Suppressor macrophage (primary cell): ENCODE data around the gene SEC31A.
"Not testable (repeated sequence)": the region's sequence is repeated elsewhere in the genome, so short reads cannot be mapped to it uniquely, and the experiment has no call there.

Experiments
- DNase-seq, 4 experiments: peaks; one replicate each; pipeline ENCODE4 v3.0.0-alpha.2; 2020 to 2022

The SEC31A gene

GRCh38 chr4:82891707-82892466 lies 934 bp upstream of the SEC31A start:
- DNase-seq, result no peak

- DNase-seq, result no peak
These were observed 439 bp downstream of the SEC31A start for GRCh38 chr4:82890528-82890900.

GRCh38 chr4:82889287-82889686 lies 1.7 kb downstream of the SEC31A start:
- DNase-seq, result no peak

- no peak for DNase-seq
These were observed 4.6 kb downstream of the SEC31A start for GRCh38 chr4:82886147-82886942.

- DNase-seq, result no peak
These were observed 5.5 kb downstream of the SEC31A start for GRCh38 chr4:82885410-82885809.

GRCh38 chr4:82868572-82868971 lies 22.4 kb downstream of the SEC31A start:
- no peak for DNase-seq

GRCh38 chr4:82866706-82867385 lies 24.1 kb downstream of the SEC31A start:
- DNase-seq, result no peak

- DNase-seq, result not testable (repeated sequence)
These were observed 24.9 kb downstream of the SEC31A start for GRCh38 chr4:82866033-82866432.

- peak; percentile 58 to 87 (median 74) for DNase-seq
These were observed 25.4 kb downstream of the SEC31A start for GRCh38 chr4:82865592-82865991.

GRCh38 chr4:82864336-82864979 lies 26.5 kb downstream of the SEC31A start:
- DNase-seq, result no peak

- DNase-seq, result no peak
These were observed 29.4 kb downstream of the SEC31A start for GRCh38 chr4:82861529-82861928.

GRCh38 chr4:82860487-82860886 lies 30.5 kb downstream of the SEC31A start:
- DNase-seq, result not testable (repeated sequence)

- DNase-seq, result no peak
These were observed 38.1 kb downstream of the SEC31A start for GRCh38 chr4:82852751-82853285.

GRCh38 chr4:82851885-82852750 lies 38.8 kb downstream of the SEC31A start:
- peak; percentile 15 to 44 (median 30) for DNase-seq

- DNase-seq, result no peak
These were observed 39.6 kb downstream of the SEC31A start for GRCh38 chr4:82851318-82851717.

GRCh38 chr4:82850684-82851083 lies 40.3 kb downstream of the SEC31A start:
- no peak for DNase-seq

GRCh38 chr4:82848706-82849105 lies 42.2 kb downstream of the SEC31A start:
- DNase-seq, result no peak

GRCh38 chr4:82842593-82842992 lies 48.4 kb downstream of the SEC31A start:
- peak in 1 of 4 experiments; percentile 10 for DNase-seq

GRCh38 chr4:82839624-82840023 lies 51.3 kb downstream of the SEC31A start:
- no peak for DNase-seq

GRCh38 chr4:82833696-82834313 lies 57.1 kb downstream of the SEC31A start:
- DNase-seq, result no peak

- DNase-seq, result not testable (repeated sequence)
These were observed 57.9 kb downstream of the SEC31A start for GRCh38 chr4:82833060-82833459.
